K562 (cell line): Measurements from ENCODE around the gene KAT6B. TPM values are rescaled to one million over a fixed set of nuclear protein-coding genes. Genes with fewer than 3 reads are reported as not detected.

Experiments used
- ATAC-seq: fragments of 200-7000 bp; cut with Tn5 transposase; 3 replicates; pipeline ENCODE4 v1.9.1; 2020; ENCODE audit warnings: moderate library complexity
- BruUV-seq: library from RNA; stranded (reverse); fragments of 400-500 nt; replicated peaks from 2 replicates; lab custom pipeline; 2021; lab: Mats Ljungman, UMichigan
- CTCF ChIA-PET: fragments of 300-600 bp; formaldehyde crosslinking; extraction: SDS; loops from one replicate; lab custom pipeline; 2021; ENCODE audit warnings: low intra/inter-chr PET ratio; lab: Yijun Ruan, JAX
- POLR2A ChIA-PET: fragments of 300-600, 350-650 bp; sonication (Branson Sonifier 250); formaldehyde crosslinking; extraction: SDS; loops from one replicate; lab custom pipeline; 2021; ENCODE audit warnings: antibody characterized with exemption, inconsistent platforms; lab: Yijun Ruan, JAX
- DNase-seq, 4 experiments: peaks; one replicate each; pipeline versions ENCODE4 v3.0.0 to v3.0.0-alpha.2; 2011 to 2018; ENCODE audit warnings: low spot score in 3 of 4, mixed read lengths in 3 of 4; ENCODE audit errors: extremely low read depth in 1 of 4
- FAIRE-seq: peaks from 2 replicates; lab custom pipeline; 2011; peaks lifted over from hg19 to GRCh38; lab: Jason Lieb, UNC
- H2AFZ ChIP-seq: 2 replicates; pipeline ENCODE4 v1.6.0; 2011; ENCODE audit warnings: low read depth, low read length, control low read depth, inconsistent platforms
- H3K27ac ChIP-seq: fragments of 200-600 bp; 3 replicates; pipeline ENCODE4 v1.8.0; 2011; ENCODE audit warnings: low read depth, mild to moderate bottlenecking, control low read depth, inconsistent platforms, low read length, moderate library complexity, mixed read lengths; ENCODE audit errors: extremely low read depth
- H3K27me3 ChIP-seq, 2 experiments: fragments of 300-600 bp in 1 of 2; 2 replicates in 1 of 2; 3 replicates in 1 of 2; pipeline versions ENCODE4 v1.6.0 to v1.8.0; 2011; ENCODE audit warnings: inconsistent platforms in 2 of 2, low read length in 2 of 2, mild to moderate bottlenecking in 1 of 2, mixed read lengths in 1 of 2, moderate library complexity in 1 of 2; ENCODE audit not compliant: control insufficient read depth in 2 of 2, insufficient read depth in 2 of 2
- H3K36me3 ChIP-seq: fragments of 300-600 bp; 3 replicates; pipeline ENCODE4 v1.8.0; 2011; ENCODE audit warnings: mild to moderate bottlenecking, low read length, inconsistent platforms; ENCODE audit not compliant: control insufficient read depth, insufficient read depth
- H3K4me1 ChIP-seq, 2 experiments: fragments of 200-600 bp in 1 of 2; replicated peaks in 1 of 2; 2 replicates in 1 of 2; 3 replicates in 1 of 2; pipeline versions ENCODE4 v1.5.1 to v1.8.0; 2011; ENCODE audit warnings: inconsistent platforms in 2 of 2, low read length in 2 of 2, mild to moderate bottlenecking in 1 of 2, mixed read lengths in 1 of 2, moderate library complexity in 1 of 2; ENCODE audit not compliant: control insufficient read depth in 2 of 2, insufficient read depth in 2 of 2
- H3K4me2 ChIP-seq: 2 replicates; pipeline ENCODE4 v1.6.1; 2011; ENCODE audit warnings: low read length, control low read depth, inconsistent platforms, mixed read lengths; ENCODE audit not compliant: insufficient read depth
- H3K4me3 ChIP-seq: fragments of 200-600 bp; sonication (generic), shearing (Covaris generic); 2 replicates; pipeline ENCODE4 v1.5.1; 2016; ENCODE audit warnings: control low read depth, inconsistent platforms
- H3K79me2 ChIP-seq: fragments of 200-600 bp; 3 replicates; pipeline ENCODE4 v1.8.0; 2011; ENCODE audit warnings: low read length, inconsistent platforms; ENCODE audit not compliant: control insufficient read depth, insufficient read depth
- H3K9ac ChIP-seq, 2 experiments: 2 replicates each; pipeline versions ENCODE4 v1.6.0 to v1.6.1; 2011; ENCODE audit warnings: low read depth in 2 of 2, low read length in 2 of 2, control low read depth in 1 of 2, inconsistent platforms in 1 of 2, mild to moderate bottlenecking in 1 of 2, mixed read lengths in 1 of 2; ENCODE audit not compliant: insufficient read depth in 1 of 2
- H3K9me1 ChIP-seq: one replicate; pipeline ENCODE4 v1.6.0; 2011; ENCODE audit warnings: inconsistent platforms, mild to moderate bottlenecking, low read length, moderate library complexity; ENCODE audit not compliant: control insufficient read depth, insufficient read depth
- H3K9me3 ChIP-seq: replicated peaks from 2 replicates; pipeline ENCODE4 v1.5.1; 2011; ENCODE audit warnings: low read depth, low read length, inconsistent platforms; ENCODE audit not compliant: control insufficient read depth, insufficient read depth
- H4K20me1 ChIP-seq: replicated peaks from 2 replicates; pipeline ENCODE4 v1.6.1; 2011; ENCODE audit warnings: low read length, inconsistent platforms, mixed read lengths; ENCODE audit not compliant: control insufficient read depth, insufficient read depth
- BRF1 ChIP-seq: IDR thresholded peaks from 3 replicates; pipeline ENCODE4 v1.6.1; 2011; ENCODE audit warnings: borderline replicate concordance, mild to moderate bottlenecking; ENCODE audit not compliant: insufficient read length; ENCODE audit errors: extremely low read depth
- CCNT2 ChIP-seq: IDR thresholded peaks from 2 replicates; pipeline ENCODE4 v1.6.1; 2011; ENCODE audit warnings: borderline replicate concordance, low read depth, mild to moderate bottlenecking, moderate library complexity, mixed read lengths, low read length; ENCODE audit not compliant: insufficient read length; ENCODE audit errors: extremely low read depth
- HNRNPUL1 ChIP-seq: fragments of 200-400 bp; formaldehyde crosslinking; IDR thresholded peaks from 2 replicates; pipeline ENCODE4 v1.6.1; 2017; ENCODE audit warnings: low read length
- PTTG1 ChIP-seq: fragments of 450-650 bp; IDR thresholded peaks from 2 replicates; pipeline ENCODE4 v1.6.1; 2016; ENCODE audit warnings: low read depth, mild to moderate bottlenecking, missing genetic modification characterization, missing compliant biosample characterization
- SMAD4 ChIP-seq: fragments of 250-450 bp; sonication (Bioruptor Pico); conservative IDR thresholded peaks from 2 replicates; pipeline ENCODE4 v1.8.0; 2021; ENCODE audit warnings: inconsistent platforms, mild to moderate bottlenecking, moderate library complexity
- WGBS: fragments of 100-300 bp; shearing (Covaris generic); methylation state at CpG from one replicate; pipeline ENCODE4 v1.1.6; 2016; ENCODE audit warnings: low coverage, mixed read lengths; ENCODE audit not compliant: insufficient coverage; ENCODE audit errors: missing lambda C conversion rate; 5-methylcytosine and 5-hydroxymethylcytosine counted together
- in situ Hi-C: fragments of 300-500 bp; cut with MboI; formaldehyde crosslinking; loops from 4 replicates; pipeline ENCODE4 v1.15.0; 2018; ENCODE audit warnings: inconsistent platforms, mixed read lengths
- intact Hi-C: fragments of 100-400 bp; cut with micrococcal nuclease; formaldehyde crosslinking; loops from 2 replicates; pipeline ENCODE4 v1.14.2; 2022
- polyA plus RNA-seq, 8 experiments: library from polyadenylated mRNA; depleted of rRNA in 4 of 8; stranded (reverse) in 5 of 8; unstranded in 3 of 8; fragments of >200 nt; fragmentation: Nextera tagmentation in 2 of 8; fragmentation: Illumina TruSeq in 1 of 8; extraction: Ambion mirVana in 2 of 8; extraction: Trizol in 1 of 8; gene quantifications; 2 replicates each; pipeline versions ENCODE4 v1.2.1 to v1.2.3, GENCODE V29; 2011 to 2014; ENCODE audit warnings: inconsistent platforms in 1 of 8, missing spikeins in 1 of 8
- total RNA-seq, 7 experiments: library from RNA; depleted of rRNA in 6 of 7; stranded (reverse); fragments of >200 nt in 6 of 7; fragmentation: Illumina TruSeq in 2 of 7; extraction: Trizol in 2 of 7; gene quantifications; 2 replicates each; pipeline versions ENCODE4 v1.2.1 to v1.2.3, GENCODE V29; 2011 to 2021; ENCODE audit warnings: low replicate concordance in 1 of 7
- TF ChIP-seq, protein P1 (sequence below): fragments of 250-450 bp; sonication (Bioruptor Pico); IDR thresholded peaks from 2 replicates; pipeline ENCODE4 v1.8.0; 2022; ENCODE audit warnings: inconsistent platforms

Gene KAT6B
- total and polyA plus RNA-seq, 9 of the 15 experiments (the other 6 are each of a cell fraction or from before 2014, with no cell fraction given): 1.4 to 9.2 (median 6.8) TPM

DNA sequence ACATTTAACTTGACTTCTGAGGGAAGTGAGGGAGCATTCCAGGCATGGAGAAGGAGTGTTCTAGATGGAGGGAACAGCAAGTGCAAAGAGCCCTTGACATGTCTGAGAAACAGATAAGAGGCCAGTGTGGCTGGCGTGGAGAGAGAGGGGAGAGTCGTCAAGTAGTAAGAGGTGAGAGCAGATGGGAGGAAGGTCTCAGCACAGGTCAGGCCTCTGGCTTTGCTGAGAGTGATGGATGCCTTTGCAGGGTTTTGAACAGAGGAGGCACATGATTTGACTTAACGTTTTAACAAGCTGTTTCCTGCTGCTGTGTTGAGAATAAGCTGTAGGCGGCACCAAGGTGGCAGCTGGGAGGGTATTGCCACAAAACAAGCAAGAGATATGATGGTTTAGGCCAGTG lies 97.2 kb downstream of the KAT6B start:
- H3K9me3 ChIP-seq: no peaks in the 10 kb centered on the region
- no peak for TF ChIP-seq PTTG1 (tag)
- TF ChIP-seq CCNT2: no peak
- TF ChIP-seq HNRNPUL1: no peak
- TF ChIP-seq, protein P1, sequence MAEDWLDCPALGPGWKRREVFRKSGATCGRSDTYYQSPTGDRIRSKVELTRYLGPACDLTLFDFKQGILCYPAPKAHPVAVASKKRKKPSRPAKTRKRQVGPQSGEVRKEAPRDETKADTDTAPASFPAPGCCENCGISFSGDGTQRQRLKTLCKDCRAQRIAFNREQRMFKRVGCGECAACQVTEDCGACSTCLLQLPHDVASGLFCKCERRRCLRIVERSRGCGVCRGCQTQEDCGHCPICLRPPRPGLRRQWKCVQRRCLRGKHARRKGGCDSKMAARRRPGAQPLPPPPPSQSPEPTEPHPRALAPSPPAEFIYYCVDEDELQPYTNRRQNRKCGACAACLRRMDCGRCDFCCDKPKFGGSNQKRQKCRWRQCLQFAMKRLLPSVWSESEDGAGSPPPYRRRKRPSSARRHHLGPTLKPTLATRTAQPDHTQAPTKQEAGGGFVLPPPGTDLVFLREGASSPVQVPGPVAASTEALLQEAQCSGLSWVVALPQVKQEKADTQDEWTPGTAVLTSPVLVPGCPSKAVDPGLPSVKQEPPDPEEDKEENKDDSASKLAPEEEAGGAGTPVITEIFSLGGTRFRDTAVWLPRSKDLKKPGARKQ (CRISPR knock-in tag): no peak
- no peak for TF ChIP-seq BRF1
- TF ChIP-seq SMAD4 (CRISPR knock-in tag): no peak
- intact Hi-C loops (no loop called here), in situ Hi-C loops (no loop called here)
- H4K20me1 ChIP-seq: no peaks in the 10 kb centered on the region
- no peak overlapping the region for H2AFZ ChIP-seq
- no peaks in the 10 kb centered on the region for H3K36me3 ChIP-seq
- no peak overlapping the region for H3K4me3 ChIP-seq
- FAIRE-seq: no peak
- no peaks in the 10 kb centered on the region for H3K27me3 ChIP-seq
- H3K4me1 ChIP-seq: peaks cover 9 to 14% of the 10 kb centered on the region in 2 experiments; a peak in 3 of 5 replicates
- peak in 1 of 4 experiments; percentile 32 for DNase-seq
- ATAC-seq: peak; percentile 50
- no peak overlapping the region for H3K4me2 ChIP-seq
- H3K27ac ChIP-seq: no peak overlapping the region
- POLR2A ChIA-PET: no interaction called here
- H3K9me1 ChIP-seq: no peaks in the 10 kb centered on the region
- WGBS: 28% methylated on average over 4 of the region's 4 CpGs
- no peak overlapping the region for H3K9ac ChIP-seq
- CTCF ChIA-PET: no interaction called here
- BruUV-seq: no TSS peak
- H3K79me2 ChIP-seq: no peaks in the 10 kb centered on the region
